ENCODE results near the gene YKT6. TPM values are rescaled to one million over a fixed set of nuclear protein-coding genes. Genes with fewer than 3 reads are reported as not detected.

The YKT6 gene
- 87.3 and 92.8 TPM in 2 replicates for total RNA-seq

GRCh38 chr7:44200699-44201461 lies at the start of gene YKT6:
Gene YKT6, plus strand, starts transcription at chr7:44200978. Its CDS starts 158 bp downstream, at chr7:44201136.
- Mint-ChIP-seq H3K4me3 (peak within 1 kb of the TSS; percentile 89), H3K27me3 (peaks cover 2% of the 10 kb centered on the region), H3K9me3 (no peaks in the 10 kb centered on the region), H3K27ac (peak within 1 kb of the TSS; percentile 65), H3K36me3 (ENCODE audit: low read depth) (peaks cover 18% of the 10 kb centered on the region), H3K4me1 (peaks cover 33% of the 10 kb centered on the region)
- intact Hi-C loops (cut with micrococcal nuclease) = loop anchor here (1.0 to 5.0 kb wide), 2 partner anchors 79 to 119 kb away; partner anchors contain the start of genes POLD2 and POLM
- peak; percentile 98 for DNase-seq

- Mint-ChIP-seq H3K27me3 (peaks cover 5% of the 10 kb centered on the region), H3K4me1 (no peaks in the 10 kb centered on the region), H3K36me3 (ENCODE audit: low read depth) (no peaks in the 10 kb centered on the region), H3K9me3 (no peaks in the 10 kb centered on the region), H3K4me3 (no peak overlapping the region), H3K27ac (no peak overlapping the region)
- no peak for DNase-seq
- intact Hi-C loops (cut with micrococcal nuclease) = no loop called here
These were observed 48.8 kb upstream of the YKT6 start for GRCh38 chr7:44151956-44152355.

GRCh38 chr7:44152971-44153947 lies 47.5 kb upstream of the YKT6 start:
- no peaks in the 10 kb centered on the region for H3K4me1 Mint-ChIP-seq
- no peaks in the 10 kb centered on the region for H3K27me3 Mint-ChIP-seq
- intact Hi-C loops (cut with micrococcal nuclease) = no loop called here
- H3K27ac Mint-ChIP-seq = no peak overlapping the region
- H3K9me3 Mint-ChIP-seq = no peaks in the 10 kb centered on the region
- H3K4me3 Mint-ChIP-seq = no peak overlapping the region
- no peak for DNase-seq
- H3K36me3 Mint-ChIP-seq (ENCODE audit: low read depth) = no peaks in the 10 kb centered on the region

- intact Hi-C loops (cut with micrococcal nuclease) = no loop called here
- H3K9me3 Mint-ChIP-seq = no peaks in the 10 kb centered on the region
- DNase-seq = no peak
- H3K4me1 Mint-ChIP-seq = no peaks in the 10 kb centered on the region
- H3K27ac Mint-ChIP-seq = no peak overlapping the region
- H3K36me3 Mint-ChIP-seq (ENCODE audit: low read depth) = no peaks in the 10 kb centered on the region
- H3K27me3 Mint-ChIP-seq = no peaks in the 10 kb centered on the region
- no peak overlapping the region for H3K4me3 Mint-ChIP-seq
These were observed 46.8 kb upstream of the YKT6 start for GRCh38 chr7:44153948-44154335.

- H3K4me1 Mint-ChIP-seq = no peaks in the 10 kb centered on the region
- no peak overlapping the region for H3K27ac Mint-ChIP-seq
- no peaks in the 10 kb centered on the region for H3K9me3 Mint-ChIP-seq
- DNase-seq = no peak
- no peaks in the 10 kb centered on the region for H3K27me3 Mint-ChIP-seq
- H3K4me3 Mint-ChIP-seq = no peak overlapping the region
- H3K36me3 Mint-ChIP-seq (ENCODE audit: low read depth) = no peaks in the 10 kb centered on the region
- intact Hi-C loops (cut with micrococcal nuclease) = no loop called here
These were observed 46.1 kb upstream of the YKT6 start for GRCh38 chr7:44154703-44155102.

- Mint-ChIP-seq H3K27ac (no peak overlapping the region), H3K4me3 (no peak overlapping the region), H3K36me3 (ENCODE audit: low read depth) (no peaks in the 10 kb centered on the region), H3K27me3 (no peaks in the 10 kb centered on the region), H3K4me1 (no peaks in the 10 kb centered on the region), H3K9me3 (no peaks in the 10 kb centered on the region)
- no peak for DNase-seq
- intact Hi-C loops (cut with micrococcal nuclease) = no loop called here
These were observed 45.3 kb upstream of the YKT6 start for GRCh38 chr7:44155191-44156185.

- Mint-ChIP-seq H3K36me3 (ENCODE audit: low read depth) (no peaks in the 10 kb centered on the region), H3K4me1 (no peaks in the 10 kb centered on the region), H3K27me3 (no peaks in the 10 kb centered on the region), H3K4me3 (no peak overlapping the region), H3K27ac (no peak overlapping the region), H3K9me3 (no peaks in the 10 kb centered on the region)
- intact Hi-C loops (cut with micrococcal nuclease) = no loop called here
- DNase-seq = no peak
These were observed 44.2 kb upstream of the YKT6 start for GRCh38 chr7:44156453-44157010.

GRCh38 chr7:44157116-44158080 lies 43.4 kb upstream of the YKT6 start:
- no peak overlapping the region for H3K4me3 Mint-ChIP-seq
- DNase-seq = no peak
- H3K27me3 Mint-ChIP-seq = no peaks in the 10 kb centered on the region
- no peak overlapping the region for H3K27ac Mint-ChIP-seq
- no peaks in the 10 kb centered on the region for H3K9me3 Mint-ChIP-seq
- intact Hi-C loops (cut with micrococcal nuclease) = no loop called here
- H3K36me3 Mint-ChIP-seq (ENCODE audit: low read depth) = no peaks in the 10 kb centered on the region
- no peaks in the 10 kb centered on the region for H3K4me1 Mint-ChIP-seq

- Mint-ChIP-seq H3K36me3 (ENCODE audit: low read depth) (no peaks in the 10 kb centered on the region), H3K9me3 (no peaks in the 10 kb centered on the region), H3K27me3 (peaks cover 3% of the 10 kb centered on the region), H3K27ac (no peak overlapping the region), H3K4me3 (no peak overlapping the region), H3K4me1 (no peaks in the 10 kb centered on the region)
- no peak for DNase-seq
- intact Hi-C loops (cut with micrococcal nuclease) = no loop called here
These were observed 42.5 kb upstream of the YKT6 start for GRCh38 chr7:44158096-44158872.

- intact Hi-C loops (cut with micrococcal nuclease) = no loop called here
- Mint-ChIP-seq H3K27ac (no peak overlapping the region), H3K4me1 (no peaks in the 10 kb centered on the region), H3K9me3 (no peaks in the 10 kb centered on the region), H3K36me3 (ENCODE audit: low read depth) (no peaks in the 10 kb centered on the region), H3K27me3 (peaks cover 5% of the 10 kb centered on the region), H3K4me3 (no peak overlapping the region)
- DNase-seq = no peak
These were observed 41.7 kb upstream of the YKT6 start for GRCh38 chr7:44158873-44159631.

All from activated CD4-positive, alpha-beta T cell treated with anti-CD3 and anti-CD28 coated beads, Interleukin-2, amount 10 ng/mL, durations not matched to agents 24 days and 14 days (primary cell).